Vagina (tissue), 2 donors: ENCODE measurements around the gene HSD11B2. TPM values are rescaled to one million over a fixed set of nuclear protein-coding genes. Genes with fewer than 3 reads are reported as not detected.

ENCODE experiments used
- DNase-seq, 2 donors: peaks; one replicate each; pipeline ENCODE4 v3.0.0-alpha.2; 2017; ENCODE audit errors: extremely low spot score in 2 of 2
- H3K27ac ChIP-seq: fragments of 200-600 bp; sonication (generic); one replicate; pipeline ENCODE4 v1.5.1; 2019
- H3K27me3 ChIP-seq: fragments of 200-600 bp; sonication (generic); one replicate; pipeline ENCODE4 v1.5.1; 2019
- H3K36me3 ChIP-seq, 2 donors: fragments of 200-600 bp; sonication (generic); one replicate each; pipeline ENCODE4 v1.5.1; 2017 to 2019
- H3K4me1 ChIP-seq: fragments of 200-600 bp; sonication (generic); one replicate; pipeline ENCODE4 v1.5.1; 2019
- H3K4me3 ChIP-seq, 2 donors: fragments of 200-600 bp; sonication (generic); 1 replicate in 1 of 2; 2 replicates in 1 of 2; pipeline ENCODE4 v1.5.1; 2016 to 2019
- H3K9me3 ChIP-seq: fragments of 200-600 bp; sonication (generic); one replicate; pipeline ENCODE4 v1.5.1; 2019
- CTCF ChIP-seq, 3 experiments: fragments of 450-650 bp in 2 of 3; fragments of 200-600 bp in 1 of 3; sonication (generic) in 1 of 3; IDR thresholded peaks; one replicate each; pipeline ENCODE4 v1.5.1; 2017 to 2019; ENCODE audit warnings: antibody characterized with exemption in 3 of 3, mild to moderate bottlenecking in 2 of 3, moderate library complexity in 2 of 3
- POLR2A ChIP-seq, 2 donors: fragments of 450-650 bp; IDR thresholded peaks; one replicate each; pipeline ENCODE4 v1.6.1; 2017; ENCODE audit warnings: antibody characterized with exemption in 2 of 2, mild to moderate bottlenecking in 2 of 2, moderate library complexity in 2 of 2
- POLR2AphosphoS5 ChIP-seq, 2 donors: sonication (generic); formaldehyde crosslinking; IDR thresholded peaks; one replicate each; pipeline ENCODE4 v1.9.0; 2017; ENCODE audit warnings: antibody characterized with exemption in 2 of 2, mild to moderate bottlenecking in 2 of 2, low read depth in 1 of 2; ENCODE audit not compliant: insufficient read depth in 1 of 2
- intact Hi-C: fragments of 100-400 bp; cut with DNase I; formaldehyde crosslinking; loops from one replicate; pipeline ENCODE4 v1.15.1; 2023
- total RNA-seq: library from RNA; depleted of rRNA; stranded (reverse); fragments of >200 nt; gene quantifications from one replicate; pipeline ENCODE4 v1.2.3, GENCODE V29; 2016

Gene HSD11B2
- total RNA-seq, 1 donor from 2014 or later, result 30.2 TPM

- peaks cover 0 to 14% of the 10 kb centered on the region in 2 donors for H3K36me3 ChIP-seq
- no peaks in the 10 kb centered on the region for H3K9me3 ChIP-seq
- no peaks in the 10 kb centered on the region for H3K27me3 ChIP-seq
- no peak for DNase-seq
- TF ChIP-seq POLR2A (IDR thresholded peaks at IDR 0.05) (no peak), POLR2AphosphoS5 (IDR thresholded peaks at IDR 0.05; ENCODE audit: insufficient read depth in 1 of 2, low read depth in 1 of 2) (peak in 1 of 2 donors; percentile 59), CTCF (IDR thresholded peaks at IDR 0.05) (peak in 2 of 3 experiments; percentile 20 to 29)
- no peak overlapping the region for H3K4me3 ChIP-seq
- intact Hi-C loops, result no loop called here
- H3K4me1 ChIP-seq, result peaks cover 76% of the 10 kb centered on the region
- peak overlapping the region; percentile 81 for H3K27ac ChIP-seq
These were observed 25.6 kb downstream of the HSD11B2 start for GRCh38 chr16:67456391-67457081.

GRCh38 chr16:67457611-67458010 lies 26.7 kb downstream of the HSD11B2 start:
- H3K27ac ChIP-seq, result peak overlapping the region; percentile 81

DNA sequence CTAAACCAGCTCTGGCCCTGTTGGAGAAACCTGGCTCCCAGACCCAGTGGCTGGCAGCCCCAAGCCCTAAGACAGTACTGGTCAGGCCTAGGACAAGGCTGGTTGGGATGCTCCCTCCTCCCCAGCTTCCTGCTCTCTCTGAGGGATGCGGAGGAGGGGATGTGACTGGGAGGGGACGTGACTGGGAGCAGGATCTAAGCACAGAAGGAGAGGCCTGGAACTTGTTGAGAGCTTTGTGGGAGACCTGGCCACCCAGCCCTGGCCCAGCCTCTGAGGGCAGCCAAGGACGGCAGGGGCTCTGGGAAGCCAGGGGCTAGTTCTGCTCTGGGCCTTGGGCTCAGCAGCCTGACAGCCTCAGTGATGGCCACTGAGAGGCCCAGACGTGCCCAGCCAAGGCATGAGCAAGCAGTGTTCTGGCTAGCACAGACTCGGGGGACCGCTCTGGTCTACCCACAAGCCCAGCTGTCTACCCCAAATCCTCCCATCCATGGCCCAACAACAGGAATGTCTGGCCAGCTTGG lies 27.3 kb downstream of the HSD11B2 start:
- H3K4me1 ChIP-seq, result peaks cover 79% of the 10 kb centered on the region
- no peak for DNase-seq
- peaks cover 0 to under 1% of the 10 kb centered on the region in 2 donors for H3K36me3 ChIP-seq
- no peaks in the 10 kb centered on the region for H3K27me3 ChIP-seq
- TF ChIP-seq POLR2A (IDR thresholded peaks at IDR 0.05) (no peak), POLR2AphosphoS5 (IDR thresholded peaks at IDR 0.05; ENCODE audit: insufficient read depth in 1 of 2, low read depth in 1 of 2) (peak in 1 of 2 donors; percentile 8), CTCF (IDR thresholded peaks at IDR 0.05) (no peak)
- no peaks in the 10 kb centered on the region for H3K9me3 ChIP-seq
- H3K4me3 ChIP-seq, result no peak overlapping the region
- intact Hi-C loops, result no loop called here
- H3K27ac ChIP-seq, result peak overlapping the region; percentile 81

More at GRCh38 chr16:67457611-67458010, 26.7 kb downstream of the HSD11B2 start:
- H3K4me1 ChIP-seq, result peaks cover 76% of the 10 kb centered on the region
- TF ChIP-seq POLR2A (IDR thresholded peaks at IDR 0.05), result no peak
- no peak for TF ChIP-seq CTCF (IDR thresholded peaks at IDR 0.05)
- no peak overlapping the region for H3K4me3 ChIP-seq
- no peaks in the 10 kb centered on the region for H3K9me3 ChIP-seq
- no peak for DNase-seq
- intact Hi-C loops, result no loop called here
- H3K36me3 ChIP-seq, result peaks cover 0 to 5% of the 10 kb centered on the region in 2 donors
- H3K27me3 ChIP-seq, result no peaks in the 10 kb centered on the region

DNA sequence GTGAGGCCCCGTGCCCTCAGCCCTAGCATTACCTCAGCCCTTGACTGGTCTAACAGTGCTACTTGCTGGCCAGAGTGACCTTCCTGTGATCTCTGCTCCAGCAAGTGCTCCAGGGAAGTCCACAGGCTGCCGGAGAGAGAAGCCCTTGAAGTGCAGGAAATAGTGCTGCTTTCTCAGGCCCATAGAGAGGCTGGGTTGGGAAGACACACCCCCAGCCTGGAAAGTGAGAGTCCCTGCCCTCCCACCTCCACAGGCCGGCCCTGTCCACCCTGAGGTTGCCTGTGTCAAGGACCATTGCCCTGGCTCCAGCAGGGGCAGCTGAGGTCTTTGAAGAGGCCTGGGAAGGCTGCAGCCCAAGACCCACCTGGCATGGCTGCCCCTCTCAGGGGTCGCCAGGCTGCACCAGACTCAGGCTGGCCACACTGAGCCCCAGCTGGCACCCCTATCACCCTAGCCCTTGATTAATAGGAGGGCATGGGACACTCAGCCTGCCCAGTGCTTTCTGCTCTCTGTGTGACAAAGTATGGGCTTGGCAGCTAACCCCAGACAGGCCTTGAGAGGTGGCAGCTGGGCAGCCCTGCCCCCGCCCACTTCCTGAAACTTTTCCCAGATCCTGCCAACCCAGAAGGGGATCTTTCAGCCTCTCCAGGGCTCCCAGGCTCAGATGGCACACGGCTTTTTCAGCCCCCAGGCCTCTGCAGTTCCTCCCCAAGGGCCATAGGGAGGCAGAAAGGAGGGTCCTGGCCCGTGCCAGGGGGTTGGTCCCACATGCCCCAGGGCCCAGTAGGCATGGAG lies 28.3 kb downstream of the HSD11B2 start:
- intact Hi-C loops, result no loop called here
- H3K27ac ChIP-seq, result peak overlapping the region; percentile 81
- no peak overlapping the region for H3K4me3 ChIP-seq
- peaks cover 90% of the 10 kb centered on the region for H3K4me1 ChIP-seq
- H3K36me3 ChIP-seq, result no peaks in the 10 kb centered on the region
- no peak for DNase-seq
- TF ChIP-seq CTCF (IDR thresholded peaks at IDR 0.05) (no peak), POLR2AphosphoS5 (IDR thresholded peaks at IDR 0.05; ENCODE audit: insufficient read depth in 1 of 2, low read depth in 1 of 2) (no peak), POLR2A (IDR thresholded peaks at IDR 0.05) (no peak)
- no peaks in the 10 kb centered on the region for H3K9me3 ChIP-seq
- H3K27me3 ChIP-seq, result no peaks in the 10 kb centered on the region

- Histone ChIP-seq H3K4me1 (peaks cover 96% of the 10 kb centered on the region), H3K36me3 (no peaks in the 10 kb centered on the region), H3K27ac (peak overlapping the region; percentile 81), H3K27me3 (no peaks in the 10 kb centered on the region), H3K4me3 (no peak overlapping the region), H3K9me3 (no peaks in the 10 kb centered on the region)
- DNase-seq, result no peak
- intact Hi-C loops, result no loop called here
- TF ChIP-seq CTCF (IDR thresholded peaks at IDR 0.05) (no peak), POLR2AphosphoS5 (IDR thresholded peaks at IDR 0.05; ENCODE audit: insufficient read depth in 1 of 2, low read depth in 1 of 2) (peak in 1 of 2 donors; percentile 49)
These were observed 28.9 kb downstream of the HSD11B2 start for GRCh38 chr16:67459861-67460150.
